Chondrocyte (in vitro differentiated cells): ENCODE results near the gene MAML3. TPM values are rescaled to one million over a fixed set of nuclear protein-coding genes. Genes with fewer than 3 reads are reported as not detected.

Experiments used
- DNase-seq: peaks from one replicate; pipeline ENCODE4 v3.0.0; 2021; ENCODE audit warnings: mixed read lengths, low spot score
- H3K27ac Mint-ChIP-seq: one replicate; pipeline ENCODE4 v1.8.0; 2021; ENCODE audit warnings: mild to moderate bottlenecking, moderate library complexity, mixed read lengths; ENCODE audit not compliant: unreplicated experiment
- H3K27me3 Mint-ChIP-seq: 2 replicates; pipeline ENCODE4 v1.8.0; 2021; ENCODE audit warnings: low read depth, mixed read lengths
- H3K36me3 Mint-ChIP-seq: 2 replicates; pipeline ENCODE4 v1.8.0; 2021; ENCODE audit warnings: low read depth, mixed read lengths
- H3K4me1 Mint-ChIP-seq: 2 replicates; pipeline ENCODE4 v1.8.0; 2021; ENCODE audit warnings: low read depth, mild to moderate bottlenecking, mixed read lengths
- H3K4me3 Mint-ChIP-seq: one replicate; pipeline ENCODE4 v1.8.0; 2021; ENCODE audit warnings: mild to moderate bottlenecking, moderate library complexity, mixed read lengths; ENCODE audit not compliant: unreplicated experiment
- H3K9me3 Mint-ChIP-seq: 2 replicates; pipeline ENCODE4 v1.8.0; 2021; ENCODE audit warnings: low read depth, mixed read lengths
- total RNA-seq: library from RNA; stranded (reverse); gene quantifications from 3 replicates; pipeline ENCODE4 v1.2.1, GENCODE V29; 2021
- TF ChIP-seq, protein P1 (sequence below): fragments of 200-600 bp; sonication (generic); IDR thresholded peaks from 2 replicates; pipeline ENCODE4 v1.5.0; 2021; ENCODE audit warnings: antibody characterized with exemption, mild to moderate bottlenecking, moderate library complexity

The MAML3 gene
- total RNA-seq, 1 donor from 2014 or later, result 1.6 TPM

DNA sequence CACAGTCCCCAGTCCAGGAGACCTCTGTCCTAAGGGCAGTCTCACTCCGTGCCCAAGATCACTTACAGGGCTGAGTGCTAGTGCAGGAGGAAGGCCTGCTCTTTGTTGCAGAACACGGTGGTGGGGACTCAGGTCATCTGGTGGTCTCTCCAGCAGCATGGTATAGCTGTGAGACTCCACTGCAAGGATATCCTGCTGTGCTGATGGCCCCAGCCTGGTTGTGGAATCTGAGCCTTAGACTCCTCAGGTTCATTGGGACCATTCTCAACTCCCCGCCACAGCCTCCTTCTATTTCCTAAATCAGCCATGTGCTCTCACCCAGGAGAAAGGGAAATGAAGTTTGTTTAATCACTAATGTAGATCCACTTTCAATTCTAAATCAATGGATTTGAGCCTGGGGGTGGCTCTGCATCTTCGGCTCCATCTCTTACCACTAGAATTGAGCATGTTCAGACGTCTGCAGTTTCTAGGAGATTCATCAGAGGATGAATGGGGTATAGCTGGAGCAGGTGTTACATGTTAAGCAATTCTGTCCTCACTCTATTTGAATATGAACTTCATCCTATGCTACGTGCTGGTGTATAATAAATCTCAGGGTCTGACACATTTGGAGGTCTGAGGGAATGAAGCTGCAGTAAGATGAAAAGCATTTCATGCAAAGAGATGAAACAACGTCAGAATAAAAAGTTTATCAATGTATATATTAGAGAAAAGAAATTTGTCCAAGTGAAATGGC lies 299.1 kb downstream of the MAML3 start:
- H3K9me3 Mint-ChIP-seq, result no peaks in the 10 kb centered on the region
- no peaks in the 10 kb centered on the region for H3K4me1 Mint-ChIP-seq
- H3K4me3 Mint-ChIP-seq, result no peak overlapping the region
- H3K36me3 Mint-ChIP-seq, result no peaks in the 10 kb centered on the region
- DNase-seq, result no peak
- H3K27ac Mint-ChIP-seq, result no peak overlapping the region
- no peaks in the 10 kb centered on the region for H3K27me3 Mint-ChIP-seq
- TF ChIP-seq, protein P1, sequence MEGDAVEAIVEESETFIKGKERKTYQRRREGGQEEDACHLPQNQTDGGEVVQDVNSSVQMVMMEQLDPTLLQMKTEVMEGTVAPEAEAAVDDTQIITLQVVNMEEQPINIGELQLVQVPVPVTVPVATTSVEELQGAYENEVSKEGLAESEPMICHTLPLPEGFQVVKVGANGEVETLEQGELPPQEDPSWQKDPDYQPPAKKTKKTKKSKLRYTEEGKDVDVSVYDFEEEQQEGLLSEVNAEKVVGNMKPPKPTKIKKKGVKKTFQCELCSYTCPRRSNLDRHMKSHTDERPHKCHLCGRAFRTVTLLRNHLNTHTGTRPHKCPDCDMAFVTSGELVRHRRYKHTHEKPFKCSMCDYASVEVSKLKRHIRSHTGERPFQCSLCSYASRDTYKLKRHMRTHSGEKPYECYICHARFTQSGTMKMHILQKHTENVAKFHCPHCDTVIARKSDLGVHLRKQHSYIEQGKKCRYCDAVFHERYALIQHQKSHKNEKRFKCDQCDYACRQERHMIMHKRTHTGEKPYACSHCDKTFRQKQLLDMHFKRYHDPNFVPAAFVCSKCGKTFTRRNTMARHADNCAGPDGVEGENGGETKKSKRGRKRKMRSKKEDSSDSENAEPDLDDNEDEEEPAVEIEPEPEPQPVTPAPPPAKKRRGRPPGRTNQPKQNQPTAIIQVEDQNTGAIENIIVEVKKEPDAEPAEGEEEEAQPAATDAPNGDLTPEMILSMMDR, result no peak

DNA sequence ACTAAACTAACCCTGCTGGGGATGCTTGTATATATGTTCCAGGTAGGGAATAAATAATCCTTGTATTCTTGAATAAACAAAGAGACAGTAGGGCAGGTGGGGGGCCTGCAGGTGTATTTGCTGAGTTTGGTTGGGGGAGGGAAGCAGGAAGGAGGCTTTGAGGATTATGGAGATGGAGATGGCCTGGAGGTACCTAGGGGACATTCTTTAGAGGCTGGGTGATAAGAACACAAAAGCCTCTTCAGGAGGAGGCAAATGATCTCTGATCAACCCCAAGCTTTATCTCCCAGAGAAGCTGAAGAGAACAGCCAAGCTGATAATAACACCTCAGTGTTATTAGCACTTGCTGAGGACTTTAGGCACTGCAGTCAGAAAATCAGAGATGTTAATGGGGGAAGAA lies 300.7 kb downstream of the MAML3 start:
- H3K36me3 Mint-ChIP-seq, result no peaks in the 10 kb centered on the region
- H3K27ac Mint-ChIP-seq, result no peak overlapping the region
- TF ChIP-seq, protein P1, result no peak
- no peaks in the 10 kb centered on the region for H3K9me3 Mint-ChIP-seq
- H3K27me3 Mint-ChIP-seq, result no peaks in the 10 kb centered on the region
- DNase-seq, result no peak
- H3K4me1 Mint-ChIP-seq, result peaks cover 3% of the 10 kb centered on the region
- H3K4me3 Mint-ChIP-seq, result no peak overlapping the region

DNA sequence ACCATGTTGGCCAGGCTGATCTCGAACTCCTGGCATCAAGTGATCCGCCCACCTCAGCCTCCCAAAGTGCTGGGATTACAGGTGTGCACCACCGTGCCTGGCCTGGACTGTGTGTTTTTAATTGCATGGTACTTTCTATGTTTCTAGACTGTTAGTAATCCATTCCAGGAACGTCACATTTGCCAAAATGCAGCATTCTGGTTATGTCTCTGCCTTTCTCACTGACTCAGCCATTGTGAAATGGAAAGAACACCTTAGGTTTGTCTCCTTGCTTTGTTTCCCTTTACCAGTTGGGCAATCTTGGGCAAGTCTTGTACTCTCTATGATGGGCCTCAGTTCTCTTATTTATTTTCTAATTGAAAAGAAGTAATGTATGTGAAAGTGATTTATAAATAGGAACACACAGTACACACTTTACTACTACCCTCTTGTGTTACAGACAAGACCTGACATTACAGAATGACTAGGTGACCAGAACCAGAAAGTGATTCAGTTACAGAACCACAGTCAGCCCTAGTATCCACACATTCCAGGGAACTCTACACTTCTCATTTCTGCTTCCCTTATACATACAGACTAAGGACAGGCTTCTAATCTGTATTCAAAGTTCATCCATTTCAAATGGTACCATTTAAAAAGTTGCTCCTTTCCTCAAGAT lies 301.2 kb downstream of the MAML3 start:
- Mint-ChIP-seq H3K4me1 (peaks cover 3% of the 10 kb centered on the region), H3K36me3 (no peaks in the 10 kb centered on the region), H3K4me3 (no peak overlapping the region), H3K27ac (no peak overlapping the region), H3K27me3 (no peaks in the 10 kb centered on the region), H3K9me3 (no peaks in the 10 kb centered on the region)
- DNase-seq, result no peak
- TF ChIP-seq, protein P1, result no peak

DNA sequence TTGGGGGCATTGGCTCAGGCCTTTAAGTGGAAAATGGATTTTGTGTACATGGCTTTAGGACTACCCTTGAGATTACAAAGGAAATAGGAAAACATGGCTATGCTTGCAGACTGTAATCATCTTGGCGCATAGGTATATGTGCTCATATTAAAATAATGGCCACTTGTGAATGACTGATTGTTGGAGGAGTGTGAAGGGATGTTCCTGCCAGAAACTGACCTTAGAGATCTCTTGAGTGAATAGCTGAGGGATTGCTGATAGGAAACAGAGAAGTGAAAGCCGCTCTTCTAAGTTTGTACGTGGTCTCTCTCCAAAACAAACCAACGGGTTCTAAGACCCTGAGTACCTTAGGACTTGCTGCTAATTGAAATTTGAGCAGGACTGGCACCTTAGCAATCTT lies 302.3 kb downstream of the MAML3 start:
- TF ChIP-seq, protein P1, result no peak
- Mint-ChIP-seq H3K4me1 (peaks cover 3% of the 10 kb centered on the region), H3K27ac (no peak overlapping the region), H3K9me3 (no peaks in the 10 kb centered on the region), H3K4me3 (no peak overlapping the region), H3K27me3 (no peaks in the 10 kb centered on the region), H3K36me3 (no peaks in the 10 kb centered on the region)
- no peak for DNase-seq

DNA sequence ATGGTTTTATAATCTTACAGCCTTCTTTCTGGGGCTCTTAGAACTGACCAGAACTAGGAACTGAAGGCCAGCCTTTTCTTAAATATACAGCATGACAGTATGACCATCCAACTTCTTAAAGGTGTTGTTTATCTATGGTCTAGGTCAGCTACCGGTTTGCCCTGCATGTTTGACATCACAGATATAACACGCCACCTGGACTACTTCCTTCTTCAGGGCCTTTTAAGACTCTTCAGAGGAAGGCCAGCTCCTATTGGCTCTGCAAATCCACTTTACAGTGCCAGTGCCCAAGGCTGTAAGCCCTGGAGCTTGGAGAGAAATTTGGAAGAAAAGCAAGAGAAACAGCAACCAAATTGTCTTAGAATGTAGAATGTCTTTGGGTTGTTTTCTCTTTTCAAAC lies 302.9 kb downstream of the MAML3 start:
- no peaks in the 10 kb centered on the region for H3K27me3 Mint-ChIP-seq

More for the DNA sequence above, 302.9 kb downstream of the MAML3 start:
- H3K36me3 Mint-ChIP-seq, result no peaks in the 10 kb centered on the region
- H3K27ac Mint-ChIP-seq, result no peak overlapping the region
- TF ChIP-seq, protein P1, result no peak
- no peaks in the 10 kb centered on the region for H3K9me3 Mint-ChIP-seq
- peaks cover 3% of the 10 kb centered on the region for H3K4me1 Mint-ChIP-seq
- H3K4me3 Mint-ChIP-seq, result no peak overlapping the region
- DNase-seq, result no peak
